ENCODE data around the gene GOLGA8B. TPM values are rescaled to one million over a fixed set of nuclear protein-coding genes. Genes with fewer than 3 reads are reported as not detected.
"Not testable (repeated sequence)": the region's sequence is repeated elsewhere in the genome, so short reads cannot be mapped to it uniquely, and the experiment has no call there.

GOLGA8B gene
- total RNA-seq, 1 donor from 2014 or later = 215 TPM

GRCh38 chr15:34572921-34573320, 10.5 kb downstream of the GOLGA8B start:
- H3K4me1 Mint-ChIP-seq (ENCODE audit: low read depth) = peaks cover 25% of the 10 kb centered on the region
- H3K9me3 Mint-ChIP-seq; H3K36me3 Mint-ChIP-seq (ENCODE audit: low read depth); H3K4me3 Mint-ChIP-seq (ENCODE audit: low read depth); intact Hi-C loops (cut with micrococcal nuclease); DNase-seq (ENCODE audit: low spot score); H3K27me3 Mint-ChIP-seq (ENCODE audit: low read depth): not testable (repeated sequence)
- peak overlapping the region; percentile 60 for H3K27ac Mint-ChIP-seq

GRCh38 chr15:34572019-34572641, 11.3 kb downstream of the GOLGA8B start:
- H3K9me3 Mint-ChIP-seq; H3K27me3 Mint-ChIP-seq (ENCODE audit: low read depth); DNase-seq (ENCODE audit: low spot score); H3K36me3 Mint-ChIP-seq (ENCODE audit: low read depth); intact Hi-C loops (cut with micrococcal nuclease); H3K4me3 Mint-ChIP-seq (ENCODE audit: low read depth): not testable (repeated sequence)
- peaks cover 22% of the 10 kb centered on the region for H3K4me1 Mint-ChIP-seq (ENCODE audit: low read depth)
- H3K27ac Mint-ChIP-seq = peak overlapping the region; percentile 2

GRCh38 chr15:34569670-34570396, 13.6 kb downstream of the GOLGA8B start:
- H3K27me3 Mint-ChIP-seq (ENCODE audit: low read depth); H3K9me3 Mint-ChIP-seq; H3K27ac Mint-ChIP-seq; H3K36me3 Mint-ChIP-seq (ENCODE audit: low read depth); DNase-seq (ENCODE audit: low spot score); H3K4me3 Mint-ChIP-seq (ENCODE audit: low read depth); intact Hi-C loops (cut with micrococcal nuclease): not testable (repeated sequence)
- peaks cover 16% of the 10 kb centered on the region for H3K4me1 Mint-ChIP-seq (ENCODE audit: low read depth)

- H3K4me3 Mint-ChIP-seq (ENCODE audit: low read depth); intact Hi-C loops (cut with micrococcal nuclease); DNase-seq (ENCODE audit: low spot score); H3K27ac Mint-ChIP-seq; H3K36me3 Mint-ChIP-seq (ENCODE audit: low read depth); H3K27me3 Mint-ChIP-seq (ENCODE audit: low read depth); H3K9me3 Mint-ChIP-seq: not testable (repeated sequence)
- H3K4me1 Mint-ChIP-seq (ENCODE audit: low read depth) = peaks cover 12% of the 10 kb centered on the region
These were observed 16.3 kb downstream of the GOLGA8B start for GRCh38 chr15:34567174-34567573.

GRCh38 chr15:34564711-34565110, 18.7 kb downstream of the GOLGA8B start:
- H3K4me3 Mint-ChIP-seq (ENCODE audit: low read depth); H3K27me3 Mint-ChIP-seq (ENCODE audit: low read depth); H3K27ac Mint-ChIP-seq; H3K4me1 Mint-ChIP-seq (ENCODE audit: low read depth); DNase-seq (ENCODE audit: low spot score); intact Hi-C loops (cut with micrococcal nuclease); H3K9me3 Mint-ChIP-seq; H3K36me3 Mint-ChIP-seq (ENCODE audit: low read depth): not testable (repeated sequence)

- H3K9me3 Mint-ChIP-seq; H3K27me3 Mint-ChIP-seq (ENCODE audit: low read depth); intact Hi-C loops (cut with micrococcal nuclease); H3K36me3 Mint-ChIP-seq (ENCODE audit: low read depth); H3K4me1 Mint-ChIP-seq (ENCODE audit: low read depth); H3K27ac Mint-ChIP-seq; DNase-seq (ENCODE audit: low spot score); H3K4me3 Mint-ChIP-seq (ENCODE audit: low read depth): not testable (repeated sequence)
These were observed 22.6 kb downstream of the GOLGA8B start for GRCh38 chr15:34560814-34561213.

GRCh38 chr15:34559764-34560163, 23.7 kb downstream of the GOLGA8B start:
- H3K4me1 Mint-ChIP-seq (ENCODE audit: low read depth); H3K27ac Mint-ChIP-seq; H3K36me3 Mint-ChIP-seq (ENCODE audit: low read depth); H3K4me3 Mint-ChIP-seq (ENCODE audit: low read depth); H3K9me3 Mint-ChIP-seq; intact Hi-C loops (cut with micrococcal nuclease); H3K27me3 Mint-ChIP-seq (ENCODE audit: low read depth): not testable (repeated sequence)
- peak; percentile 4 for DNase-seq (ENCODE audit: low spot score)

GRCh38 chr15:34555162-34555561, 28.3 kb downstream of the GOLGA8B start:
- H3K27ac Mint-ChIP-seq; H3K4me1 Mint-ChIP-seq (ENCODE audit: low read depth); H3K27me3 Mint-ChIP-seq (ENCODE audit: low read depth); H3K36me3 Mint-ChIP-seq (ENCODE audit: low read depth); H3K9me3 Mint-ChIP-seq; intact Hi-C loops (cut with micrococcal nuclease); DNase-seq (ENCODE audit: low spot score); H3K4me3 Mint-ChIP-seq (ENCODE audit: low read depth): not testable (repeated sequence)

- H3K27ac Mint-ChIP-seq; H3K9me3 Mint-ChIP-seq; DNase-seq (ENCODE audit: low spot score); H3K36me3 Mint-ChIP-seq (ENCODE audit: low read depth); H3K4me3 Mint-ChIP-seq (ENCODE audit: low read depth); H3K27me3 Mint-ChIP-seq (ENCODE audit: low read depth); intact Hi-C loops (cut with micrococcal nuclease); H3K4me1 Mint-ChIP-seq (ENCODE audit: low read depth): not testable (repeated sequence)
These were observed 28.7 kb downstream of the GOLGA8B start for GRCh38 chr15:34554716-34555115.

- H3K4me3 Mint-ChIP-seq (ENCODE audit: low read depth); H3K36me3 Mint-ChIP-seq (ENCODE audit: low read depth); H3K27ac Mint-ChIP-seq; intact Hi-C loops (cut with micrococcal nuclease); H3K4me1 Mint-ChIP-seq (ENCODE audit: low read depth); H3K9me3 Mint-ChIP-seq; H3K27me3 Mint-ChIP-seq (ENCODE audit: low read depth): not testable (repeated sequence)
- DNase-seq (ENCODE audit: low spot score) = peak; percentile 5
These were observed 29.3 kb downstream of the GOLGA8B start for GRCh38 chr15:34554126-34554525.

- H3K27me3 Mint-ChIP-seq (ENCODE audit: low read depth); DNase-seq (ENCODE audit: low spot score); H3K36me3 Mint-ChIP-seq (ENCODE audit: low read depth); H3K4me1 Mint-ChIP-seq (ENCODE audit: low read depth); H3K4me3 Mint-ChIP-seq (ENCODE audit: low read depth); intact Hi-C loops (cut with micrococcal nuclease); H3K9me3 Mint-ChIP-seq; H3K27ac Mint-ChIP-seq: not testable (repeated sequence)
These were observed 33.3 kb downstream of the GOLGA8B start for GRCh38 chr15:34550129-34550528.

GRCh38 chr15:34549381-34549809, 34.1 kb downstream of the GOLGA8B start:
- H3K27me3 Mint-ChIP-seq (ENCODE audit: low read depth); intact Hi-C loops (cut with micrococcal nuclease); DNase-seq (ENCODE audit: low spot score); H3K36me3 Mint-ChIP-seq (ENCODE audit: low read depth); H3K4me3 Mint-ChIP-seq (ENCODE audit: low read depth); H3K27ac Mint-ChIP-seq; H3K9me3 Mint-ChIP-seq; H3K4me1 Mint-ChIP-seq (ENCODE audit: low read depth): not testable (repeated sequence)

GRCh38 chr15:34543860-34544649, 39.4 kb downstream of the GOLGA8B start:
- H3K4me1 Mint-ChIP-seq (ENCODE audit: low read depth); H3K36me3 Mint-ChIP-seq (ENCODE audit: low read depth); H3K27ac Mint-ChIP-seq; H3K4me3 Mint-ChIP-seq (ENCODE audit: low read depth); H3K9me3 Mint-ChIP-seq; DNase-seq (ENCODE audit: low spot score); intact Hi-C loops (cut with micrococcal nuclease); H3K27me3 Mint-ChIP-seq (ENCODE audit: low read depth): not testable (repeated sequence)

Data from activated T-helper 2 cell treated with anti-CD3 and anti-CD28 coated beads, Interferon-gamma antibody, Interleukin-2, Interleukin-4, amounts not matched to agents 10 μg/mL and 5 μg/mL and 100 μg/mL, durations not matched to agents 14 hours and 24 hours and 36 hours (primary cell).